GM18858 (cell line): ENCODE measurements around the gene TDRD12.
"Not testable (repeated sequence)": the region's sequence is repeated elsewhere in the genome, so short reads cannot be mapped to it uniquely, and the experiment has no call there.

Experiments
- ATAC-seq: cut with Tn5 transposase; IDR thresholded peaks from one replicate; pipeline ENCODE4 v1.9.1; 2021; ENCODE audit not compliant: unreplicated experiment

Gene TDRD12

DNA sequence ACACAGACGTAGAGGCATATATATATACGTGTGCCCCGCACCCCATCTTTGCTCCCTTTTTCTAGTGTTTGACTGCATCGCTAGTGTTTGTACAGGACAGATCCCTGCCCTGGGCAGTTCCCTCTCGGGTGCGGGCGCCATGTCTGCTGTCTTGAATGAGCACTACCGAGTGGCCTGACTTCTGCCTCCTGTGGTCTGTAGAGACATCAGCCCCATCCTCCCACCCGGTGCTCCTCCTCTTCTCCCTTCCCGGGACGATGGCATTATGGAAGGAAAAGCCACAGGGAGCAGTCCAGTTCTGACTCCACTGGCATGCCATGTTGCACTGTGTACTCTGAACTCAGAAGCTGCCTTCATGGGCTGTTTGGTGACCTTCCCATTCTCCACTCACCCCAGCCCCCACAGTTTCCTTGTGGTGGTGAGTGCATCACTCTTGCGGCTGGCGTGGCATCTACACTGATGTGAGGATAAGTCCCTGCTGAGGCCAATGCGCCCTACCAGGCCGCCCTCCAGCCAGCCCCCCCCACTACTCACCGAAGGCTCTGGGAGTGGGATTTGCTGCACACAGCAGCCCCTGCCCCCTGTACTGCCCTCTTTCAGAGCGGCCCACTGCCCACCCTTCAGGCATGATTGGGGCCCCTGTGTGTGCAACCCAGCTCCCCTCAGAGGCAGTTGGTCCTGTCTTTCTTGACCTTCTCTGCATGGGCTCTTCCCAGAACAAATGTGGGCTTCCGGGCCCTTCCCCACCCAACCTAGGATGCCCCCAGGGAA lies 25.2 kb downstream of the TDRD12 start:
- ATAC-seq, result no peak

GRCh38 chr19:32745594-32746251 lies 26.2 kb downstream of the TDRD12 start:
- not testable (repeated sequence) for ATAC-seq

DNA sequence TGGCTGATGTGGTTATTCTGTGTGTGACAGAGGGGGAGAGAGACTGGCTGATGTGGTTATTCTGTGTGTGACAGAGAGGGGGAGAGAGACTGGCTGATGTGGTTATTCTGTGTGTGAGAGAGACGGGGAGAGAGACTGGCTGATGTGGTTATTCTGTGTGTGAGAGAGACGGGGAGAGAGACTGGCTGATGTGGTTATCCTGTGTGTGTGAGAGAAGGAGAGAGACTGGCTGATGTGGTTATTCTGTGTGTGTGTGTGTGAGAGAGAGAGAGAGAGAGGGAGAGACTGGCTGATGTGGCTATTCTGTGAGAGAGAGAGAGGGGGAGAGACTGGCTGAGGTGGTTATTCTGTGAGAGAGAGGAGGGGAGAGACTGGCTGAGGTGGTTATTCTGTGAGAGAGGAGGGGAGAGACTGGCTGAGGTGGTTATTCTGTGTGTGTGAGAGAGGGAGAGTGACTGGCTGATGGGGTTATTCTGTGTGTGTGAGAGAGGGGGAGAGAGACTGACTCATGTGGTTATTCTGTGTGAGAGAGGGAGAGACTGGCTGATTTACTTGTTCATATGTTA lies 27.1 kb downstream of the TDRD12 start:
- not testable (repeated sequence) for ATAC-seq

- no peak for ATAC-seq
Observed at GRCh38 chr19:32748497-32748896, 28.9 kb downstream of the TDRD12 start.

GRCh38 chr19:32748948-32749347 lies 29.4 kb downstream of the TDRD12 start:
- no peak for ATAC-seq

DNA sequence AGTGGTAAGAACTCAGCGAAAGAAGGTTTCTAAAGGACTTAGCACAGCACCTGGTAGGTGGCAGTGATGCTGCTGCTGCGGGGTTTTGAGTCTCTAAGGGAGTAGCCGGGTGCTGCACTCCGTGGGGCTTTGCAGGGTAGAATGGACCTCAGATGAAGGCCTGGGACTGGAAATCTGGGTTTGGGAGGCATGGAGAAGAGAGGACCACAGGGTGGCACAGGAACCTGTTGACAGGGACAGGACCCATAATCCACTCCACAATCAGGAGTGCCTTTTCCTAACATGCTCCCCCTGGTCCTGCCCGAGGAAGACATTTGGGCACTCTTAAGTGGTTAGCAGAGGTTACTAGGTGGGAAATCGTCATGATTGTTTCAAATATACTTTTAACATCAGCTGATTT lies 29.8 kb downstream of the TDRD12 start:
- no peak for ATAC-seq

DNA sequence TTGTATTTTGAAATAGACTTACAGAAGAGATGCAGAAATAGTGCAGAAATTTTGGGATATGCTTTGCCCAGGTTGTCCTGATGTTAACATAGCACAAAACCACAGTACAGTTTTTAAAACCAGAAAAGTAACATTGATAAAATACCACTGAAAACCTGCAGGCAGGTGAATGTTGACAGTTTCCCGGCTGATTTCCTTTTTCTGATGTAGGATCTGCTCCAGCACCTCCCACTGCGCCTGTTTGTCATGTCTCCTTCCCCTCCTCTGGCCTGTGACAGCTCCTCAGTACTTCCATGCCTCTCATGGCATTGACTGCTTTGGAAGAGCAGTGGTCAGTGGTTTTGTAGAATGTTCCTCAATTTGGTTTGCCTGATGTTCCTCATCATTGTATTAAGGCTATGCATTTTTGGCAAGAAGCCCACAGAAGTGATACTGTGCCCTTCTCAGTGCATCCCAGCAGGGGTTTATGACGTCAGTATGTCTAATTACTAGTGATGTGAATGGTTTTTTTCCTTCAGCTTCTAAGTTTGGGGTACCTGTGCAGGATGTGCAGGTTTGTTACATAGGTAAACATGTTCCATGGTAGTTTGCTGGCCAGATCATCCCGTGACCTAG lies 31.0 kb downstream of the TDRD12 start:
- no peak for ATAC-seq

- no peak for ATAC-seq
Observed at GRCh38 chr19:32751066-32751465, 31.5 kb downstream of the TDRD12 start.

DNA sequence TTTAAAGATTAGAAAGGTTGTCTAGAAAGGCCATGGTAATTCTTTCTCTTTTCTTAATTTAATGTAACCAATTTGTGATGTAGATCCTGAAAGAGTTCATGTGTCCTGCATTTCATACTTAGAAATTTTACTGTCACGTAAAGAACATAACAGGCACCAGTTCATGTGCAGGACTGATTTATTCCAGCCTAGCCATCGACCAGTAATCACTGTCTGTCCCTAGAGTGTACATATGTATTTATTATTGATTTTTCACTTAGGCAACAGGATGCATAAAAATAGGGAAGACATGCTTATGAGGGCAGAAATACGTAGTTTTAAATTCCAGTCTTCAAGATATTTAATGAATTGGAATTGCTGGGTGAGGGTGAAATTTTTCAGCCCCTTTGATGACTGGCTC lies 37.6 kb downstream of the TDRD12 start:
- ATAC-seq, result no peak

- ATAC-seq, result not testable (repeated sequence)
Observed at GRCh38 chr19:32765365-32765764, 45.8 kb downstream of the TDRD12 start.

- no peak for ATAC-seq
Observed at GRCh38 chr19:32767951-32768679, 48.5 kb downstream of the TDRD12 start.

- no peak for ATAC-seq
Observed at GRCh38 chr19:32771596-32771995, 52.0 kb downstream of the TDRD12 start.

- ATAC-seq, result no peak
Observed at GRCh38 chr19:32773126-32773525, 53.6 kb downstream of the TDRD12 start.

GRCh38 chr19:32779082-32779481 lies 59.5 kb downstream of the TDRD12 start:
- no peak for ATAC-seq

DNA sequence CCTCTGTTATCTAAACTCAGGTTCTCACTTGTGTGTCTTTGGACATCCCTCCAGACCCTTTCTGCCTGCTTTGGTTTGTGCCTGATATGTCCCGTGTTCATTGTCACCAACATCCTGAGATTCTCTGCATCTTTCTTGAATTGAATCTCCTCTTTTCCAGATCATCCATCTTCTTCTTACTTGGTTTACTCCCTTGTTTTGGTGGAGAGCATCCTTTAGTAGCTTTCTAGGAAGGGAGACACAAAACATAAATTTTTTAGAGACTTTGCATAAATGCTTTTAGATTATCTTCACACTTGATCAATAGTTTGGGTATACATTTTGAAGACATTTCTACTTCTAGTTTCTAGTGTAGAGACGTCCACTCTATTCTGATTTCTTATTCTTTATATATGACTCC lies 61.7 kb downstream of the TDRD12 start:
- ATAC-seq, result no peak

- not testable (repeated sequence) for ATAC-seq
Observed at GRCh38 chr19:32782089-32782488, 62.5 kb downstream of the TDRD12 start.

GRCh38 chr19:32787161-32787813 lies 67.7 kb downstream of the TDRD12 start:
- ATAC-seq, result not testable (repeated sequence)

- not testable (repeated sequence) for ATAC-seq
Observed at GRCh38 chr19:32787895-32788294, 68.3 kb downstream of the TDRD12 start.

- ATAC-seq, result no peak
Observed at GRCh38 chr19:32789429-32789828, 69.9 kb downstream of the TDRD12 start.

DNA sequence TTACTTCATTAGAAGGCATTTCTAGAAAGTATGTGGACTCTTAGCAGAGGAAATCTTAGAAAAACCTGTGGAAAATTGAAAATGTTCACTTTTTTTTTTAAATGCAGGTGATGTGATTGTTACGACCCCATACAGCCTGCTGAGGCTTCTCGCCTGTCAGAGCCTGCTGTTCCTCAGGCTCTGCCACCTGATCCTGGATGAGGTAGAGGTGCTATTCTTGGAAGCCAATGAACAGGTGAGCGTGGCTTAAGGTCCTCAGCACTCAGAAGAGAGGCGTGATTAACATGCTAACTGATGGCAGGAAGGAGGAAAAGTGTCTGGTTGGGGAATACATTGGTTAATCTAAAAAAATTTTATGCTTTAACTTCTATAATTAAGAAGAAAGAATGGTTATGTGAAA lies 78.6 kb downstream of the TDRD12 start:
- no peak for ATAC-seq

DNA sequence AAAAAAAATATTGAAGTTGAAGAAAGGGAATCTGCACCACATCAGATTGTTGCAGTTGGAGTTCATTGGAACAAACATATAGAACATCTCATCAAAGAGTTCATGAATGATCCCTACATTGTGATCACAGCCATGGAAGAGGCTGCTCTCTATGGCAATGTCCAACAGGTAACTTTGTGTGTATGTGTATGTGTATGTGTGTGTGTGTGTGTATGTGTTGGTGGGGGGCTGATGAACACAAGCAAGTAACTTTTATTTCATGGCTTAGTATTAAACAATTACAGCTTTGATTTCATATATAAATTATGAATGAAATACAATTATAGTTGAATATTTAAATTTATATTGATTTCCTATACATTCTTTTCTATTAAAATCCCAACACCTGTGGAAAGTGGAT lies 80.6 kb downstream of the TDRD12 start:
- no peak for ATAC-seq
